IMR-90 (cell line): ENCODE results near the gene PARP16. TPM values are rescaled to one million over a fixed set of nuclear protein-coding genes. Genes with fewer than 3 reads are reported as not detected.

Experiments
- ATAC-seq: fragments of 200-7000 bp; cut with Tn5 transposase; 2 replicates; pipeline ENCODE4 v1.9.1; 2020; ENCODE audit warnings: low read depth, mild to moderate bottlenecking, moderate library complexity
- BruUV-seq: library from RNA; stranded (reverse); fragments of 400-500 nt; replicated peaks from 2 replicates; lab custom pipeline; 2021; lab: Mats Ljungman, UMichigan
- CTCF ChIA-PET: fragments of 300-600 bp; formaldehyde crosslinking; extraction: SDS; loops from one replicate; lab custom pipeline; 2021; ENCODE audit warnings: antibody characterized with exemption; lab: Yijun Ruan, JAX
- POLR2A ChIA-PET: fragments of 300-600 bp; sonication (Branson Sonifier 250); formaldehyde crosslinking; loops from one replicate; lab custom pipeline; 2022; ENCODE audit warnings: antibody characterized with exemption; ENCODE audit not compliant: unreplicated experiment; lab: Charles Lee
- DNase-seq: peaks from one replicate; pipeline ENCODE4 v3.0.0; 2013
- H2AFZ ChIP-seq: replicated peaks from 2 replicates; pipeline ENCODE3; 2013; ENCODE audit warnings: low read length, mild to moderate bottlenecking; ENCODE audit not compliant: poor library complexity
- H2AK5ac ChIP-seq: 2 replicates; pipeline ENCODE4 v1.6.1; 2013; ENCODE audit warnings: low read depth, low read length, inconsistent platforms
- H2AK9ac ChIP-seq: replicated peaks from 2 replicates; pipeline ENCODE3; 2013; ENCODE audit warnings: mild to moderate bottlenecking, low read depth, low read length, moderate library complexity; ENCODE audit not compliant: poor library complexity
- H2BK120ac ChIP-seq: 2 replicates; pipeline ENCODE4 v1.6.1; 2013; ENCODE audit warnings: low read depth, low read length, inconsistent platforms
- H2BK15ac ChIP-seq: 3 replicates; pipeline ENCODE4 v1.6.1; 2013; ENCODE audit warnings: low read depth, low read length, inconsistent platforms
- H2BK20ac ChIP-seq: 2 replicates; pipeline ENCODE4 v1.6.1; 2013; ENCODE audit warnings: low read depth, mild to moderate bottlenecking, inconsistent platforms, low read length, moderate library complexity
- H2BK5ac ChIP-seq: 2 replicates; pipeline ENCODE4 v1.6.1; 2013; ENCODE audit warnings: mild to moderate bottlenecking, low read depth, low read length, inconsistent platforms; ENCODE audit not compliant: poor library complexity, severe bottlenecking
- H3K14ac ChIP-seq: replicated peaks from 2 replicates; pipeline ENCODE4 v1.6.1; 2013; ENCODE audit warnings: low read depth, low read length, inconsistent platforms
- H3K18ac ChIP-seq: 2 replicates; pipeline ENCODE4 v1.6.1; 2013; ENCODE audit warnings: low read depth, low read length, control low read depth
- H3K23ac ChIP-seq: 2 replicates; pipeline ENCODE4 v1.6.1; 2013; ENCODE audit warnings: low read depth, low read length, inconsistent platforms
- H3K27ac ChIP-seq: 2 replicates; pipeline ENCODE4 v1.5.1; 2013; ENCODE audit warnings: mild to moderate bottlenecking, control low read depth, low read length; ENCODE audit not compliant: insufficient read depth
- H3K27me3 ChIP-seq: 2 replicates; pipeline ENCODE4 v1.6.1; 2013; ENCODE audit warnings: low read length; ENCODE audit not compliant: control insufficient read depth, insufficient read depth
- H3K36me3 ChIP-seq: 2 replicates; pipeline ENCODE4 v1.6.1; 2013; ENCODE audit warnings: low read length, mixed read lengths; ENCODE audit not compliant: control insufficient read depth, insufficient read depth
- H3K4ac ChIP-seq: 2 replicates; pipeline ENCODE4 v1.6.1; 2013; ENCODE audit warnings: low read depth, low read length, inconsistent platforms
- H3K4me1 ChIP-seq: 2 replicates; pipeline ENCODE4 v1.6.1; 2013; ENCODE audit warnings: low read length, mixed read lengths; ENCODE audit not compliant: control insufficient read depth, insufficient read depth
- H3K4me2 ChIP-seq: 2 replicates; pipeline ENCODE4 v1.6.1; 2013; ENCODE audit warnings: low read depth, mild to moderate bottlenecking, control low read depth, low read length, moderate library complexity
- H3K4me3 ChIP-seq: 2 replicates; pipeline ENCODE4 v1.5.1; 2013; ENCODE audit warnings: low read depth, mild to moderate bottlenecking, control low read depth, low read length, moderate library complexity; ENCODE audit not compliant: insufficient read depth
- H3K56ac ChIP-seq: 2 replicates; pipeline ENCODE4 v1.6.1; 2013; ENCODE audit warnings: low read length, inconsistent platforms; ENCODE audit not compliant: insufficient read depth; ENCODE audit errors: extremely low read depth
- H3K79me1 ChIP-seq, 2 experiments: 2 replicates each; pipeline ENCODE4 v1.6.1; 2013; ENCODE audit warnings: low read length in 2 of 2, inconsistent platforms in 1 of 2, low read depth in 1 of 2
- H3K9ac ChIP-seq: 2 replicates; pipeline ENCODE4 v1.6.1; 2013; ENCODE audit warnings: low read depth, low read length, control low read depth
- H3K9me1 ChIP-seq: 2 replicates; pipeline ENCODE4 v1.6.1; 2013; ENCODE audit warnings: low read length, inconsistent platforms; ENCODE audit not compliant: insufficient read depth
- H3K9me3 ChIP-seq: 2 replicates; pipeline ENCODE4 v1.6.1; 2013; ENCODE audit warnings: low read length; ENCODE audit not compliant: control insufficient read depth, insufficient read depth
- H4K20me1 ChIP-seq: 2 replicates; pipeline ENCODE4 v1.6.1; 2013; ENCODE audit warnings: low read length, inconsistent platforms; ENCODE audit not compliant: insufficient read depth
- H4K5ac ChIP-seq: 2 replicates; pipeline ENCODE4 v1.6.1; 2013; ENCODE audit warnings: mild to moderate bottlenecking, low read depth, low read length, control low read depth
- H4K8ac ChIP-seq, 2 experiments: 2 replicates each; pipeline ENCODE4 v1.6.1; 2013; ENCODE audit warnings: low read depth in 2 of 2, low read length in 2 of 2, control low read depth in 1 of 2, inconsistent platforms in 1 of 2
- H4K91ac ChIP-seq: 2 replicates; pipeline ENCODE4 v1.6.1; 2013; ENCODE audit warnings: low read depth, low read length, inconsistent platforms; ENCODE audit not compliant: insufficient read depth
- BHLHE40 ChIP-seq: fragments of 150-350 bp; IDR thresholded peaks from 2 replicates; pipeline ENCODE4 v1.6.1; 2016; ENCODE audit warnings: mild to moderate bottlenecking, low read depth, low read length
- CEBPB ChIP-seq: IDR thresholded peaks from 2 replicates; pipeline ENCODE4 v1.6.1; 2012; ENCODE audit warnings: low read depth, low read length, improper control_type of control experiment
- CHD1 ChIP-seq: IDR thresholded peaks from 2 replicates; pipeline ENCODE4 v1.6.1; 2012; ENCODE audit warnings: low read depth, low read length, improper control_type of control experiment
- CTCF ChIP-seq: conservative IDR thresholded peaks from 2 replicates; pipeline ENCODE4 v1.5.1; 2012; ENCODE audit warnings: mild to moderate bottlenecking, low read depth, low read length, improper control_type of control experiment
- ELK1 ChIP-seq: fragments of 150-350 bp; IDR thresholded peaks from 2 replicates; pipeline ENCODE4 v1.6.1; 2016; ENCODE audit warnings: low read depth, mild to moderate bottlenecking, low read length, moderate library complexity, borderline replicate concordance
- FOS ChIP-seq: fragments of 150-350 bp; IDR thresholded peaks from 2 replicates; pipeline ENCODE4 v1.6.1; 2016; ENCODE audit warnings: low read depth, low read length
- MAFK ChIP-seq: IDR thresholded peaks from 2 replicates; pipeline ENCODE4 v1.6.1; 2012; ENCODE audit warnings: low read depth, low read length, improper control_type of control experiment
- MAZ ChIP-seq: IDR thresholded peaks from 2 replicates; pipeline ENCODE4 v1.6.1; 2012; ENCODE audit warnings: low read depth, mild to moderate bottlenecking, low read length, improper control_type of control experiment, moderate library complexity, borderline replicate concordance
- MXI1 ChIP-seq: IDR thresholded peaks from 2 replicates; pipeline ENCODE4 v1.6.1; 2012; ENCODE audit warnings: low read depth, mild to moderate bottlenecking, low read length, moderate library complexity, borderline replicate concordance
- NFE2L2 ChIP-seq: fragments of 150-350 bp; IDR thresholded peaks from 2 replicates; pipeline ENCODE4 v1.6.1; 2016; ENCODE audit warnings: low read depth, mild to moderate bottlenecking, low read length
- POLR2A ChIP-seq: IDR thresholded peaks from 2 replicates; pipeline ENCODE4 v1.6.1; 2012; ENCODE audit warnings: mild to moderate bottlenecking, low read depth, low read length
- RAD21 ChIP-seq: IDR thresholded peaks from 2 replicates; pipeline ENCODE4 v1.6.1; 2012; ENCODE audit warnings: low read length, improper control_type of control experiment
- RCOR1 ChIP-seq: IDR thresholded peaks from 2 replicates; pipeline ENCODE4 v1.6.1; 2012; ENCODE audit warnings: mild to moderate bottlenecking, low read length, improper control_type of control experiment; ENCODE audit not compliant: insufficient replicate concordance
- RFX5 ChIP-seq: IDR thresholded peaks from 2 replicates; pipeline ENCODE4 v1.8.0; 2012; ENCODE audit warnings: low read depth, mild to moderate bottlenecking, low read length, moderate library complexity
- SMC3 ChIP-seq: fragments of 150-350 bp; IDR thresholded peaks from 2 replicates; pipeline ENCODE4 v1.6.1; 2016; ENCODE audit warnings: low read depth, mild to moderate bottlenecking, antibody characterized with exemption, low read length, moderate library complexity
- USF2 ChIP-seq: fragments of 150-350 bp; IDR thresholded peaks from 2 replicates; pipeline ENCODE4 v1.6.1; 2017; ENCODE audit warnings: mild to moderate bottlenecking, antibody characterized with exemption, low read length, low read depth
- WGBS, 2 experiments: methylation state at CpG; one replicate each; pipeline versions ENCODE4 v1.1.5 to v1.1.7; 2013; ENCODE audit warnings: missing lambda C conversion rate in 2 of 2; ENCODE audit not compliant: insufficient read length in 1 of 2; ENCODE audit errors: extremely low coverage in 2 of 2; 5-methylcytosine and 5-hydroxymethylcytosine counted together
- dilution Hi-C: fragments of 300-500 bp; cut with HindIII; formaldehyde crosslinking; loops from one replicate; pipeline ENCODE4 v1.14.3; 2018; ENCODE audit warnings: low sequenced_read_pairs; ENCODE audit not compliant: unreplicated experiment
- in situ Hi-C: fragments of 300-500 bp; cut with MboI; formaldehyde crosslinking; loops from 3 replicates; pipeline ENCODE4 v1.14.3; 2019; ENCODE audit warnings: low sequenced_read_pairs, inconsistent platforms, mixed read lengths
- intact Hi-C: fragments of 100-400 bp; cut with micrococcal nuclease; formaldehyde crosslinking; loops from 2 replicates; pipeline ENCODE4 v1.10.0; 2022
- polyA plus RNA-seq, 3 experiments: library from polyadenylated mRNA; depleted of rRNA; stranded (reverse); fragments of >200 nt; gene quantifications; 2 replicates each; pipeline ENCODE4 v1.2.3, GENCODE V29; 2012; ENCODE audit warnings: low replicate concordance in 1 of 3
- total RNA-seq: library from RNA; depleted of rRNA; stranded (reverse); fragments of >200 nt; gene quantifications from 2 replicates; pipeline ENCODE4 v1.2.3, GENCODE V29; 2012

Gene PARP16
- total and polyA plus RNA-seq, 2 of the 4 experiments (the other 2 are of a cell fraction) = 1.3 to 5.0 TPM

GRCh38 chr15:65289261-65289854, 2.7 kb upstream of the PARP16 start:
- Histone ChIP-seq H3K14ac (no peak overlapping the region), H3K4me2 (no peak overlapping the region), H4K8ac (no peak overlapping the region), H4K91ac (no peak overlapping the region), H3K4me1 (peaks cover 11% of the 10 kb centered on the region), H3K79me1 (peaks cover 0 to 7% of the 10 kb centered on the region in 2 experiments; a peak in 3 of 4 replicates), H3K18ac (no peak overlapping the region), H4K20me1 (no peaks in the 10 kb centered on the region), H2BK5ac (no peak overlapping the region), H3K56ac (no peak overlapping the region), H3K9me3 (no peaks in the 10 kb centered on the region), H3K23ac (no peak overlapping the region), H3K27me3 (peaks cover 7% of the 10 kb centered on the region), H3K9me1 (0 out of 2 replicates have a peak, but pooled peaks cover 3% of the 10 kb centered on the region), H3K27ac (no peak overlapping the region), H3K4ac (no peak overlapping the region), H2AFZ (no peak overlapping the region), H3K4me3 (no peak overlapping the region), H4K5ac (no peak overlapping the region), H2BK120ac (no peak overlapping the region), H3K36me3 (no peaks in the 10 kb centered on the region), H2BK20ac (no peak overlapping the region), H2BK15ac (no peak overlapping the region), H2AK9ac (no peak overlapping the region), H3K9ac (no peak overlapping the region), H2AK5ac (no peak overlapping the region)
- no CpG with 5 or more reads among the region's 7 CpGs for WGBS, 2 experiments
- ATAC-seq = no peak
- in situ Hi-C loops = no loop called here
- CTCF ChIA-PET = no interaction called here
- TF ChIP-seq RFX5 (no peak), POLR2A (no peak), BHLHE40 (no peak), USF2 (no peak), RAD21 (no peak), FOS (no peak), CHD1 (no peak), CTCF (no peak), NFE2L2 (no peak), MXI1 (no peak), SMC3 (no peak), CEBPB (no peak), MAFK (no peak), RCOR1 (no peak), MAZ (no peak), ELK1 (no peak)
- no peak for DNase-seq
- intact Hi-C loops = no loop called here
- POLR2A ChIA-PET = no interaction called here
- dilution Hi-C loops = no loop called here
- BruUV-seq = no TSS peak
